ENCODE data around the gene SYTL2.
"Not testable (repeated sequence)": the region's sequence is repeated elsewhere in the genome, so short reads cannot be mapped to it uniquely, and the experiment has no call there.

SYTL2 gene

DNA sequence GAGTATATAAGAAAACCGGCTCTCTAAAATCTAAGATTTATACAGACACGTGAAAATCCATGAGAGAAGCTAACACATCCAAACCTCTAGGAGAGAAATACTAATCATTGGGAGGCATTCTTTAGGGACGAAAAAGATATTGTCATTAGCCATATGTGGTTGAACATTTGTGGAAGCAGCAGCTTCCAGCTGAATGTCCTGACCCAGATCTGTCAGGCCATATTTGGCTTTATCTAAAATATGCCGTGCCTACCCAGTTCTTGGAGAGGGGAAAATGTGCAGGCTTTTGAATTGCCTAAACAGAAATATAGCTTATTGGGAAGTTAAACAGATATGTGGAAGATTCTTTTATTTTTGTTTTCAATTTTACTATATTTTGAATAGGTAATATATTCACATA lies 131.4 kb downstream of the SYTL2 start:
- H3K9ac ChIP-seq (ENCODE audit: low read length), result no peak overlapping the region
- H3K4me3 ChIP-seq (ENCODE audit: low read depth, low read length, poor library complexity, severe bottlenecking), result no peak overlapping the region
- H3K27ac ChIP-seq (ENCODE audit: low read depth, low read length, poor library complexity, severe bottlenecking), result no peak overlapping the region
- H3F3A ChIP-seq (ENCODE audit: insufficient read depth, low read length), result no peaks in the 10 kb centered on the region
- H3K9me2 ChIP-seq (ENCODE audit: low read depth, low read length), result no peaks in the 10 kb centered on the region
- no peaks in the 10 kb centered on the region for H3K9me3 ChIP-seq (ENCODE audit: low read length)
- H2AFZ ChIP-seq (ENCODE audit: low read length), result no peak overlapping the region
- no peaks in the 10 kb centered on the region for H3K79me2 ChIP-seq (ENCODE audit: insufficient read depth, low read length)
- H3K4me2 ChIP-seq (ENCODE audit: low read length), result no peak overlapping the region
- H3K36me3 ChIP-seq (ENCODE audit: insufficient read depth, low read length), result no peaks in the 10 kb centered on the region; the same call in 1 of the 2 replicates
- H3K27me3 ChIP-seq (ENCODE audit: insufficient read depth, low read length), result no peaks in the 10 kb centered on the region
- H4K20me1 ChIP-seq (ENCODE audit: insufficient read depth, low read length), result no peaks in the 10 kb centered on the region
- TF ChIP-seq, protein P1, sequence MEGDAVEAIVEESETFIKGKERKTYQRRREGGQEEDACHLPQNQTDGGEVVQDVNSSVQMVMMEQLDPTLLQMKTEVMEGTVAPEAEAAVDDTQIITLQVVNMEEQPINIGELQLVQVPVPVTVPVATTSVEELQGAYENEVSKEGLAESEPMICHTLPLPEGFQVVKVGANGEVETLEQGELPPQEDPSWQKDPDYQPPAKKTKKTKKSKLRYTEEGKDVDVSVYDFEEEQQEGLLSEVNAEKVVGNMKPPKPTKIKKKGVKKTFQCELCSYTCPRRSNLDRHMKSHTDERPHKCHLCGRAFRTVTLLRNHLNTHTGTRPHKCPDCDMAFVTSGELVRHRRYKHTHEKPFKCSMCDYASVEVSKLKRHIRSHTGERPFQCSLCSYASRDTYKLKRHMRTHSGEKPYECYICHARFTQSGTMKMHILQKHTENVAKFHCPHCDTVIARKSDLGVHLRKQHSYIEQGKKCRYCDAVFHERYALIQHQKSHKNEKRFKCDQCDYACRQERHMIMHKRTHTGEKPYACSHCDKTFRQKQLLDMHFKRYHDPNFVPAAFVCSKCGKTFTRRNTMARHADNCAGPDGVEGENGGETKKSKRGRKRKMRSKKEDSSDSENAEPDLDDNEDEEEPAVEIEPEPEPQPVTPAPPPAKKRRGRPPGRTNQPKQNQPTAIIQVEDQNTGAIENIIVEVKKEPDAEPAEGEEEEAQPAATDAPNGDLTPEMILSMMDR (IDR thresholded peaks at IDR 0.05; ENCODE audit: low read length), result no peak
- no peak for TF ChIP-seq EZH2 (IDR thresholded peaks at IDR 0.05; ENCODE audit: borderline replicate concordance, low read length)
- peaks cover 15% of the 10 kb centered on the region for H3K4me1 ChIP-seq (ENCODE audit: insufficient read depth, low read length, severe bottlenecking)

DNA sequence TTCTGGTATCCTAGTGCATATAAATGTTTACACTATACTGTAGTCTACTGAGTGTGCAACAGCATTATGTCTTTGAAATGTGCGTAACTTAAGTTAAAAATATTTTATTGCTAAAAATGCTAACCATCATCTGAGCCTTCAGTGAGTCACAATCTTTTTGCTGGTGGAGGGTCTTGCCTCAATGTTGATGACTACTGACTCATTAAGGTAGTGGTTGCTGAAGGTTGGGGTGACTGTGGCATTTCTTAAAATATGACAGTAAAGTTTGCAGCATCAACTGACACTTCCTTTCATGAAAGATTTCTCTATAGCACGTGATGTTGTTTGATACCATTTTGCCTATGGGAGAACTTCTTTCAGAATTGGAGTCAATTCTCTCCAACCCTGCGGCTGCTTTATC lies 137.5 kb downstream of the SYTL2 start:
- Histone ChIP-seq H3K9me2 (ENCODE audit: low read depth, low read length) (no peaks in the 10 kb centered on the region), H3K4me1 (ENCODE audit: insufficient read depth, low read length, severe bottlenecking) (no peaks in the 10 kb centered on the region), H3K27ac (ENCODE audit: low read depth, low read length, poor library complexity, severe bottlenecking) (no peak overlapping the region), H2AFZ (ENCODE audit: low read length) (no peak overlapping the region), H3F3A (ENCODE audit: insufficient read depth, low read length) (no peaks in the 10 kb centered on the region), H3K79me2 (ENCODE audit: insufficient read depth, low read length) (no peaks in the 10 kb centered on the region), H3K9ac (ENCODE audit: low read length) (no peak overlapping the region), H4K20me1 (ENCODE audit: insufficient read depth, low read length) (no peaks in the 10 kb centered on the region), H3K4me2 (ENCODE audit: low read length) (no peak overlapping the region), H3K36me3 (ENCODE audit: insufficient read depth, low read length) (no peaks in the 10 kb centered on the region), H3K9me3 (ENCODE audit: low read length) (0 out of 2 replicates have a peak, but pooled peaks cover 6% of the 10 kb centered on the region), H3K4me3 (ENCODE audit: low read depth, low read length, poor library complexity, severe bottlenecking) (no peak overlapping the region), H3K27me3 (ENCODE audit: insufficient read depth, low read length) (no peaks in the 10 kb centered on the region)
- TF ChIP-seq, protein P1 (IDR thresholded peaks at IDR 0.05; ENCODE audit: low read length), result no peak
- TF ChIP-seq EZH2 (IDR thresholded peaks at IDR 0.05; ENCODE audit: borderline replicate concordance, low read length), result no peak

DNA sequence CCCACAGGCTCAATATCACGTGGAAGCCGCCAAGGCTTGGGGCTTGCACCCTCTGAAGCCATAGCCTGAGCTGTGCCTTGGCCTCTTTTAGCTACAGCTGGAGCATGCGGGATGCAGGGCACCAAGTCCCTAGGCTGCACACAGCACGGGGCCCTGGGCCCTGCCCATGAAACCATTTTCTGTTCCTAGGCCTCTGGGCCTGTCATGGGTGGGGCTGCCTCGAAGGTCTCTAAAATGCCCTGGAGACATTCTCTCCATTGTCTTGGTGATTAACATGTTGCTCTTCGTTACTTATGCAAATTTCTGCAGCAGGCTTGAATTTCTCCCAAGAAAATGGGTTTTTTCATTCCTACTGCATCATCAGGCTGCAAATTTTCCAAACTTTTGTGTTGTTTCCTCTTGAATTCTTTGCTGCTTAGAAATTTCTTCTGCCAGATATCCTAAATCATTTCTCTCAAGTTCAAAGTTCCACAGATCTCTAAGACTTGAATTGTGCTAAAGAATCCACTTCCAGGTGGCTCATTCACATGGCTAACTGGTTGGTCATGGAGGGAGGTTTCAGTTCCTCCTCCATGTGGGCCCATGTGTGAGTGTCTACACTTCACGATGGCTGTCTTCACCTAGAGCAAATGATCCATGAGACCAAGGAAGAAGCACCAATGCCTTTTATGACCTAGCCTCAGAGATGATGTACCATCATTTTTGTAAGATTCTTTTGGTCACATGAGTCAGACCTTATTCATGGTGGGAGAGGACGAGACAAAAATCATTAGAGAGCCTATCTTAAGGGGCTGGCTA lies 138.6 kb downstream of the SYTL2 start:
- H2AFZ ChIP-seq (ENCODE audit: low read length), result no peak overlapping the region
- no peaks in the 10 kb centered on the region for H3K27me3 ChIP-seq (ENCODE audit: insufficient read depth, low read length)
- no peak for TF ChIP-seq EZH2 (IDR thresholded peaks at IDR 0.05; ENCODE audit: borderline replicate concordance, low read length)
- TF ChIP-seq, protein P1 (IDR thresholded peaks at IDR 0.05; ENCODE audit: low read length), result no peak
- H3K27ac ChIP-seq (ENCODE audit: low read depth, low read length, poor library complexity, severe bottlenecking), result no peak overlapping the region
- no peaks in the 10 kb centered on the region for H3K9me2 ChIP-seq (ENCODE audit: low read depth, low read length)
- no peaks in the 10 kb centered on the region for H3K36me3 ChIP-seq (ENCODE audit: insufficient read depth, low read length)
- no peak overlapping the region for H3K4me2 ChIP-seq (ENCODE audit: low read length)
- H3K9ac ChIP-seq (ENCODE audit: low read length), result no peak overlapping the region
- H3K9me3 ChIP-seq (ENCODE audit: low read length), result 0 out of 2 replicates have a peak, but pooled peaks cover 6% of the 10 kb centered on the region
- no peak overlapping the region for H3K4me3 ChIP-seq (ENCODE audit: low read depth, low read length, poor library complexity, severe bottlenecking)
- H3F3A ChIP-seq (ENCODE audit: insufficient read depth, low read length), result no peaks in the 10 kb centered on the region
- H3K4me1 ChIP-seq (ENCODE audit: insufficient read depth, low read length, severe bottlenecking), result no peaks in the 10 kb centered on the region
- H3K79me2 ChIP-seq (ENCODE audit: insufficient read depth, low read length), result no peaks in the 10 kb centered on the region
- H4K20me1 ChIP-seq (ENCODE audit: insufficient read depth, low read length), result no peaks in the 10 kb centered on the region

DNA sequence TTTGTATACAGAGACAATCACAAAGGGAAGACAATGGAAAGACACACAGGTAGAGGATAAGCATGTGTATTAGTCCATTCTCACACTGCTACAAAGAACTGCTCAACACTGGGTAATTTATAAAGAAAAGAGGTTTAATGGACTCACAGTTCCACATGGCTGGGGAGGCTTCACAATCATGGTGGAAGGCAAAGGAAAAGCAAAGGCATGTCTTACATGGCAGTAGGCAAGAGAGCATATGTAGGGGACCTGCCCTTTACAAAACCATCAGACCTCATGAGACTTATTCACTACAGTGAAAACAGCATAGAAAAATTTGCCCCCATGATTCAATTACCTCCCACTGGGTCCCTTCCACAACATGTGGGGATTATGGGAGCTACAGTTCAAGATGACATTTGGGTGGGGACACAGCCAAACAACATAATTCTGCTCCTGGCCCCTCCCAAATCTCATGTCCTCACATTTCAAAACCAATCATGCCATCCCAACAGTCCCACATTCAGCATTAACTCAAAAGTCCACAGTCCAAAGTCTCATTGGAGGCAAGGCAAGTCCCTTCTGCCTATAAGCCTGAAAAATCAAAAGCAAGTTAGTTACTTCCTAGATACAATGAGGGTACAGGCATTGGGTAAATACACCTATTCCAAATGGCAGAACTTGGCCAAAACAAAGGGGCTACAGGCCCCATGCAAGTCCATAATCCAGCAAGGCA lies 139.8 kb downstream of the SYTL2 start:
- H3K4me2 ChIP-seq (ENCODE audit: low read length); H3K9me3 ChIP-seq (ENCODE audit: low read length); H3K4me3 ChIP-seq (ENCODE audit: low read depth, low read length, poor library complexity, severe bottlenecking); H2AFZ ChIP-seq (ENCODE audit: low read length); H3K36me3 ChIP-seq (ENCODE audit: insufficient read depth, low read length); H3F3A ChIP-seq (ENCODE audit: insufficient read depth, low read length); H3K79me2 ChIP-seq (ENCODE audit: insufficient read depth, low read length); H3K27me3 ChIP-seq (ENCODE audit: insufficient read depth, low read length); H3K9ac ChIP-seq (ENCODE audit: low read length); H3K9me2 ChIP-seq (ENCODE audit: low read depth, low read length); H4K20me1 ChIP-seq (ENCODE audit: insufficient read depth, low read length); H3K4me1 ChIP-seq (ENCODE audit: insufficient read depth, low read length, severe bottlenecking); H3K27ac ChIP-seq (ENCODE audit: low read depth, low read length, poor library complexity, severe bottlenecking): not testable (repeated sequence)

Data from OCI-LY1 (cell line).